A549 (cell line): ENCODE data around the gene MUC3A. TPM values are rescaled to one million over a fixed set of nuclear protein-coding genes. Genes with fewer than 3 reads are reported as not detected.
"Not testable (repeated sequence)": the region's sequence is repeated elsewhere in the genome, so short reads cannot be mapped to it uniquely, and the experiment has no call there.

Experiments
- ATAC-seq, 2 experiments: fragments of 200-7000 bp in 1 of 2; fragments of >200 bp in 1 of 2; cut with Nextera tagmentation in 1 of 2; cut with Tn5 transposase in 1 of 2; 3 replicates each; pipeline versions ENCODE4 v1.8.0 to v1.9.1; 2018 to 2020; ENCODE audit warnings: mild to moderate bottlenecking in 1 of 2, moderate library complexity in 1 of 2
- CTCF ChIA-PET: fragments of 300-600 bp; sonication (Branson Sonifier 250); formaldehyde crosslinking; extraction: SDS; loops from one replicate; lab custom pipeline; 2021; ENCODE audit warnings: antibody characterized with exemption, inconsistent platforms; lab: Yijun Ruan, JAX
- POLR2A ChIA-PET: fragments of 350-600 bp; formaldehyde crosslinking; extraction: SDS; loops from one replicate; lab custom pipeline; 2021; ENCODE audit warnings: antibody characterized with exemption, inconsistent platforms; lab: Yijun Ruan, JAX
- DNase-seq, 2 experiments: peaks; one replicate each; pipeline versions ENCODE4 v3.0.0 to v3.0.0-alpha.2; 2011 to 2016; ENCODE audit warnings: low read depth in 1 of 2, low spot score in 1 of 2
- FAIRE-seq: peaks from 2 replicates; lab custom pipeline; 2011; peaks lifted over from hg19 to GRCh38; lab: Jason Lieb, UNC
- H3K27ac ChIP-seq, 2 experiments: fragments of >200 bp; sonication (Bioruptor Twin); formaldehyde crosslinking; 3 replicates each; pipeline ENCODE4 v1.5.1; 2016 to 2017
- H3K4me1 ChIP-seq: fragments of >200 bp; sonication (Bioruptor Twin); formaldehyde crosslinking; 3 replicates; pipeline ENCODE4 v1.6.1; 2016
- H3K4me2 ChIP-seq: fragments of >200 bp; sonication (Bioruptor Twin); formaldehyde crosslinking; 3 replicates; pipeline ENCODE4 v1.6.1; 2016
- H3K4me3 ChIP-seq: fragments of >200 bp; sonication (Bioruptor Twin); formaldehyde crosslinking; 3 replicates; pipeline ENCODE4 v1.5.1; 2016
- H3K9me3 ChIP-seq: fragments of >200 bp; sonication (Bioruptor Twin); formaldehyde crosslinking; 3 replicates; pipeline ENCODE4 v1.6.1; 2016
- CBX8 ChIP-seq: fragments of 200-600 bp; sonication (generic); IDR thresholded peaks from 2 replicates; pipeline ENCODE4 v1.6.1; 2016
- CHD2 ChIP-seq: fragments of 150-350 bp; IDR thresholded peaks from 2 replicates; pipeline ENCODE4 v1.6.1; 2014; ENCODE audit warnings: low read length; ENCODE audit not compliant: partially characterized antibody
- CHD4 ChIP-seq: fragments of 200-600 bp; sonication (generic); IDR thresholded peaks from 2 replicates; pipeline ENCODE4 v1.6.1; 2016; ENCODE audit warnings: antibody characterized with exemption, mild to moderate bottlenecking, borderline replicate concordance
- EHF ChIP-seq: fragments of 250-450 bp; sonication (Bioruptor Pico); IDR thresholded peaks from 2 replicates; pipeline ENCODE4 v1.5.0; 2020; ENCODE audit warnings: mild to moderate bottlenecking
- EHMT2 ChIP-seq: fragments of 200-600 bp; sonication (generic); IDR thresholded peaks from 2 replicates; pipeline ENCODE4 v1.6.1; 2016; ENCODE audit warnings: antibody characterized with exemption, low read depth, mild to moderate bottlenecking, moderate library complexity
- ESRRA ChIP-seq: fragments of 150-350 bp; IDR thresholded peaks from 2 replicates; pipeline ENCODE4 v1.6.1; 2014; ENCODE audit warnings: mild to moderate bottlenecking, low read length, borderline replicate concordance
- FOSB ChIP-seq: fragments of 250-450 bp; sonication (Bioruptor Pico); IDR thresholded peaks from 2 replicates; pipeline ENCODE4 v1.5.0; 2020; ENCODE audit warnings: mild to moderate bottlenecking, moderate library complexity
- GATA3 ChIP-seq: IDR thresholded peaks from 2 replicates; pipeline ENCODE4 v1.6.1; 2012; ENCODE audit warnings: borderline replicate concordance
- HDAC2 ChIP-seq: fragments of 200-600 bp; sonication (generic); IDR thresholded peaks from 2 replicates; pipeline ENCODE4 v1.6.1; 2016
- HOXB13 ChIP-seq: fragments of 250-450 bp; sonication (Bioruptor Pico); IDR thresholded peaks from 2 replicates; pipeline ENCODE4 v1.5.0; 2020; ENCODE audit warnings: low read depth, mild to moderate bottlenecking, moderate library complexity
- JUN ChIP-seq, 2 experiments: fragments of >200 bp; sonication (Bioruptor Twin); formaldehyde crosslinking; IDR thresholded peaks; 2 replicates in 1 of 2; 3 replicates in 1 of 2; pipeline ENCODE4 v1.6.1; 2016 to 2017
- JUNB ChIP-seq: fragments of >200 bp; sonication (Bioruptor Twin); formaldehyde crosslinking; IDR thresholded peaks from 2 replicates; pipeline ENCODE4 v1.6.1; 2016
- KDM5A ChIP-seq: fragments of 200-600 bp; sonication (generic); IDR thresholded peaks from 2 replicates; pipeline ENCODE4 v1.6.1; 2016; ENCODE audit warnings: antibody characterized with exemption, mild to moderate bottlenecking
- RARB ChIP-seq: fragments of 250-450 bp; sonication (Bioruptor Pico); IDR thresholded peaks from 2 replicates; pipeline ENCODE4 v1.8.0; 2021; ENCODE audit warnings: mild to moderate bottlenecking, moderate library complexity
- SMC3 ChIP-seq: fragments of >200 bp; sonication (Bioruptor Twin); formaldehyde crosslinking; IDR thresholded peaks from 3 replicates; pipeline ENCODE4 v1.6.1; 2018; ENCODE audit warnings: inconsistent platforms
- USF2 ChIP-seq: fragments of 450-650 bp; IDR thresholded peaks from 2 replicates; pipeline ENCODE4 v1.6.1; 2014; ENCODE audit warnings: antibody characterized with exemption
- ZC3H11A ChIP-seq: fragments of 450-650 bp; IDR thresholded peaks from 2 replicates; pipeline ENCODE4 v1.6.1; 2014; ENCODE audit warnings: antibody characterized with exemption, mild to moderate bottlenecking
- ZSCAN20 ChIP-seq: fragments of 250-450 bp; sonication (Bioruptor Pico); IDR thresholded peaks from 2 replicates; pipeline ENCODE4 v1.8.0; 2022; ENCODE audit warnings: mild to moderate bottlenecking, moderate library complexity
- WGBS: methylation state at CpG from one replicate; pipeline ENCODE4 v1.1.6; 2017; ENCODE audit errors: missing lambda C conversion rate; 5-methylcytosine and 5-hydroxymethylcytosine counted together
- polyA plus RNA-seq, 4 experiments: library from polyadenylated mRNA; depleted of rRNA in 3 of 4; stranded (reverse); fragments of >200 nt; fragmentation: RNase III in 1 of 4; extraction: RNeasy Plus Mini Kit Qiagen cat#74134 plus additional on column Dnase treatment in 1 of 4; gene quantifications; 2 replicates in 3 of 4; 3 replicates in 1 of 4; pipeline ENCODE4 v1.2.3, GENCODE V29; 2011 to 2017
- TF ChIP-seq, protein P1 (sequence below): fragments of 250-450 bp; sonication (Bioruptor Pico); IDR thresholded peaks from 2 replicates; pipeline ENCODE4 v1.5.0; 2020; ENCODE audit warnings: low read depth, mild to moderate bottlenecking, moderate library complexity

Gene MUC3A
- polyA plus RNA-seq, 2 of the 4 experiments (the other 2 are of a cell fraction), result 4.0 to 6.9 TPM

GRCh38 chr7:100991631-100992030, 42.3 kb downstream of the MUC3A start:
- CTCF ChIA-PET, result interaction anchor here (0.8 to 3.8 kb wide), 4 partner anchors 10 to 103 kb away, joined by 3 to 10 read pairs (median 5); no protein-coding TSS in a partner anchor
- POLR2A ChIA-PET, result no interaction called here
- 71% methylated on average over 9 of the region's 9 CpGs for WGBS
- Histone ChIP-seq H3K27ac (no peak overlapping the region), H3K9me3 (no peaks in the 10 kb centered on the region), H3K4me2 (no peak overlapping the region), H3K4me1 (no peaks in the 10 kb centered on the region), H3K4me3 (no peak overlapping the region)
- no peak for FAIRE-seq
- DNase-seq, result no peak
- no peak for TF ChIP-seq EHF
- no peak for TF ChIP-seq JUNB
- TF ChIP-seq RARB (CRISPR knock-in tag), result no peak
- no peak for TF ChIP-seq CHD2
- no peak for TF ChIP-seq GATA3
- TF ChIP-seq SMC3, result no peak
- no peak for TF ChIP-seq KDM5A
- TF ChIP-seq HDAC2, result no peak
- TF ChIP-seq JUN (IDR thresholded peaks at IDR 0.05), result no peak
- TF ChIP-seq EHMT2, result no peak
- no peak for TF ChIP-seq ESRRA
- TF ChIP-seq, protein P1, sequence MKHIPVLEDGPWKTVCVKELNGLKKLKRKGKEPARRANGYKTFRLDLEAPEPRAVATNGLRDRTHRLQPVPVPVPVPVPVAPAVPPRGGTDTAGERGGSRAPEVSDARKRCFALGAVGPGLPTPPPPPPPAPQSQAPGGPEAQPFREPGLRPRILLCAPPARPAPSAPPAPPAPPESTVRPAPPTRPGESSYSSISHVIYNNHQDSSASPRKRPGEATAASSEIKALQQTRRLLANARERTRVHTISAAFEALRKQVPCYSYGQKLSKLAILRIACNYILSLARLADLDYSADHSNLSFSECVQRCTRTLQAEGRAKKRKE, result no peak
- TF ChIP-seq CBX8, result no peak
- TF ChIP-seq CHD4, result no peak
- no peak for TF ChIP-seq FOSB (CRISPR knock-in tag)
- TF ChIP-seq HOXB13, result no peak
- TF ChIP-seq USF2, result no peak
- no peak for TF ChIP-seq ZSCAN20
- TF ChIP-seq ZC3H11A, result no peak
- no peak for ATAC-seq

- H3K4me3 ChIP-seq, ATAC-seq, H3K4me1 ChIP-seq, H3K27ac ChIP-seq, FAIRE-seq, H3K4me2 ChIP-seq, POLR2A ChIA-PET, H3K9me3 ChIP-seq, DNase-seq: not testable (repeated sequence)
- CTCF ChIA-PET, result interaction anchor here (1.4 to 3.8 kb wide), 3 partner anchors 10 to 66 kb away, joined by 3 to 10 read pairs (median 7); no protein-coding TSS in a partner anchor
- WGBS, result 79% methylated on average over 11 of the region's 12 CpGs
Observed at GRCh38 chr7:100992280-100992679, 42.9 kb downstream of the MUC3A start.

GRCh38 chr7:100994671-100995070, 45.3 kb downstream of the MUC3A start:
- POLR2A ChIA-PET, H3K4me3 ChIP-seq, H3K4me1 ChIP-seq, H3K9me3 ChIP-seq, ATAC-seq, FAIRE-seq, CTCF ChIA-PET, H3K27ac ChIP-seq, DNase-seq, H3K4me2 ChIP-seq: not testable (repeated sequence)
- no CpG with 5 or more reads among the region's 9 CpGs for WGBS

DNA sequence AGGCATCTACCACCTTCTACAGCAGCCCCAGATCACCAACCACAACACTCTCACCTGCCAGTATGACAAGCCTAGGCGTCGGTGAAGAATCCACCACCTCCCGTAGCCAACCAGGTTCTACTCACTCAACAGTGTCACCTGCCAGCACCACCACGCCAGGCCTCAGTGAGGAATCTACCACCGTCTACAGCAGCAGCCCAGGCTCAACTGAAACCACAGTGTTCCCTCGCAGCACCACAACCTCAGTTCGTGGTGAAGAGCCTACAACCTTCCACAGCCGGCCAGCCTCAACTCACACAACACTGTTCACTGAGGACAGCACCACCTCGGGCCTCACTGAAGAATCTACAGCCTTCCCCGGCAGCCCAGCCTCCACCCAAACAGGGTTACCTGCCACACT, 49.2 kb downstream of the MUC3A start:
- H3K9me3 ChIP-seq, DNase-seq, POLR2A ChIA-PET, ATAC-seq, FAIRE-seq, H3K4me1 ChIP-seq, H3K4me2 ChIP-seq, H3K4me3 ChIP-seq, CTCF ChIA-PET, H3K27ac ChIP-seq: not testable (repeated sequence)
- 48% methylated on average over 6 of the region's 10 CpGs for WGBS

GRCh38 chr7:100999334-100999733, 50.0 kb downstream of the MUC3A start:
- H3K4me3 ChIP-seq, CTCF ChIA-PET, DNase-seq, H3K4me1 ChIP-seq, FAIRE-seq, H3K4me2 ChIP-seq, H3K9me3 ChIP-seq, H3K27ac ChIP-seq, POLR2A ChIA-PET, ATAC-seq: not testable (repeated sequence)
- no CpG with 5 or more reads among the region's 9 CpGs for WGBS

DNA sequence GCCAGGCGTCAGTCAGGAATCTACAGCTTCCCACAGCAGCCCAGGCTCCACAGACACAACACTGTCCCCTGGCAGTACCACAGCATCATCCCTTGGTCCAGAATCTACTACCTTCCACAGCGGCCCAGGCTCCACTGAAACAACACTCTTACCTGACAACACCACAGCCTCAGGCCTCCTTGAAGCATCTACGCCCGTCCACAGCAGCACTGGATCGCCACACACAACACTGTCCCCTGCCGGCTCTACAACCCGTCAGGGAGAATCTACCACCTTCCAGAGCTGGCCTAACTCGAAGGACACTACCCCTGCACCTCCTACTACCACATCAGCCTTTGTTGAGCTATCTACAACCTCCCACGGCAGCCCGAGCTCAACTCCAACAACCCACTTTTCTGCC, 50.7 kb downstream of the MUC3A start:
- FAIRE-seq, CTCF ChIA-PET, POLR2A ChIA-PET, H3K4me2 ChIP-seq, H3K27ac ChIP-seq, H3K9me3 ChIP-seq, H3K4me1 ChIP-seq, H3K4me3 ChIP-seq, DNase-seq, ATAC-seq: not testable (repeated sequence)
- WGBS, result 55% methylated on average over 10 of the region's 10 CpGs

GRCh38 chr7:101002333-101002732, 53.0 kb downstream of the MUC3A start:
- 89% methylated on average over 5 of the region's 8 CpGs for WGBS
- H3K4me1 ChIP-seq, H3K4me3 ChIP-seq, ATAC-seq, POLR2A ChIA-PET, H3K9me3 ChIP-seq, FAIRE-seq, CTCF ChIA-PET, H3K4me2 ChIP-seq, DNase-seq, H3K27ac ChIP-seq: not testable (repeated sequence)

GRCh38 chr7:101007361-101007760, 58.0 kb downstream of the MUC3A start:
- POLR2A ChIA-PET, H3K27ac ChIP-seq, ATAC-seq, DNase-seq, H3K4me1 ChIP-seq, H3K9me3 ChIP-seq, FAIRE-seq, H3K4me2 ChIP-seq, H3K4me3 ChIP-seq: not testable (repeated sequence)
- WGBS, result 43% methylated on average over 2 of the region's 2 CpGs
- CTCF ChIA-PET, result interaction anchor here (0.6 to 0.7 kb wide), 2 partner anchors 51 to 857 kb away, joined by 3 read pairs; no protein-coding TSS in a partner anchor
